Measurements from ENCODE around the gene TMEM183A. TPM values are rescaled to one million over a fixed set of nuclear protein-coding genes. Genes with fewer than 3 reads are reported as not detected.

TMEM183A gene
- total RNA-seq, 1 experiment from 2014 or later = 64.7 TPM

- ATAC-seq (no peak), DNase-seq (ENCODE audit: low read depth, low spot score) (no peak)
- peaks cover 10 to 23% of the 10 kb centered on the region in 2 experiments for H3K4me1 ChIP-seq (ENCODE audit: control insufficient read depth in 1 of 2, insufficient read depth in 2 of 2, low read length in 2 of 2)
- CTCF ChIA-PET = no interaction called here
- POLR2A ChIA-PET = interaction anchor here (0.7 to 1.0 kb wide), 2 partner anchors 9 to 25 kb away, joined by 3 read pairs; no protein-coding TSS in a partner anchor
- H4K20me1 ChIP-seq (ENCODE audit: insufficient read depth) = no peaks in the 10 kb centered on the region
- H3K27ac ChIP-seq (ENCODE audit: low read depth, low read length) = peak overlapping the region; percentile 41; the same call in 1 of the 2 replicates
- H3K4me3 ChIP-seq (replicated peaks in 1 of 2; ENCODE audit: low read depth in 1 of 2, low read length in 2 of 2) = peak overlapping the region; percentile 30 to 93
- no peaks in the 10 kb centered on the region for H3K27me3 ChIP-seq (ENCODE audit: insufficient read depth, low read length)
- no TSS peak for BruUV-seq (replicated peaks)
- H3K79me2 ChIP-seq (ENCODE audit: insufficient read depth, low read length) = peaks cover 5% of the 10 kb centered on the region; the same call in 1 of the 2 replicates
- no peaks in the 10 kb centered on the region for H3K36me3 ChIP-seq (ENCODE audit: control insufficient read depth in 1 of 2, insufficient read depth in 2 of 2, low read length in 2 of 2)
- H3K9ac ChIP-seq (ENCODE audit: low read length) = no peak overlapping the region
- no peak for TF ChIP-seq RAD21 (IDR thresholded peaks at IDR 0.05; ENCODE audit: low read depth)
- no peak for TF ChIP-seq EGR1 (IDR thresholded peaks at IDR 0.05; ENCODE audit: low read depth)
- no peak for TF ChIP-seq ZNF274 (IDR thresholded peaks at IDR 0.05; ENCODE audit: low read depth, low read length)
- TF ChIP-seq REST (IDR thresholded peaks at IDR 0.05; ENCODE audit: low read depth) = no peak
- TF ChIP-seq CEBPB (IDR thresholded peaks at IDR 0.05; ENCODE audit: low read depth) = no peak
- no peak for TF ChIP-seq SP1 (IDR thresholded peaks at IDR 0.05; ENCODE audit: low read depth)
- no peak for TF ChIP-seq YY1 (IDR thresholded peaks at IDR 0.05; ENCODE audit: extremely low read depth, insufficient replicate concordance, low read depth, low read length)
- no peak for TF ChIP-seq CTCF (IDR thresholded peaks at IDR 0.05 in 2 of 3, conservative IDR thresholded peaks at IDR 0.05 in 1 of 3; ENCODE audit: borderline replicate concordance in 1 of 3, insufficient read depth in 1 of 3, low read depth in 2 of 3, low read length in 2 of 3)
- TF ChIP-seq ELF1 (IDR thresholded peaks at IDR 0.05; ENCODE audit: borderline replicate concordance, low read depth) = no peak
- no peak for TF ChIP-seq EZH2 (IDR thresholded peaks at IDR 0.05)
- no peak for TF ChIP-seq SRF (IDR thresholded peaks at IDR 0.05; ENCODE audit: low read depth)
- TF ChIP-seq ATF3 (IDR thresholded peaks at IDR 0.05) = no peak
- TF ChIP-seq MAX (IDR thresholded peaks at IDR 0.05) = no peak
- TF ChIP-seq EZH2phosphoT487 (IDR thresholded peaks at IDR 0.05; ENCODE audit: borderline replicate concordance) = no peak
- TF ChIP-seq TCF7L2 (IDR thresholded peaks at IDR 0.05; ENCODE audit: borderline replicate concordance, extremely low read depth, insufficient read depth, insufficient read length) = no peak
- TF ChIP-seq ZBTB33 (IDR thresholded peaks at IDR 0.05; ENCODE audit: extremely low read depth, insufficient replicate concordance, low read length) = no peak
- TF ChIP-seq FOSL1 (IDR thresholded peaks at IDR 0.05; ENCODE audit: low read depth) = no peak
- no peaks in the 10 kb centered on the region for H3K9me3 ChIP-seq (ENCODE audit: control insufficient read depth in 1 of 2, insufficient read depth in 1 of 2, low read depth in 1 of 2, low read length in 2 of 2)
- H3K4me2 ChIP-seq (ENCODE audit: low read length) = peak overlapping the region; percentile 70
- H3K9me2 ChIP-seq (ENCODE audit: insufficient read depth) = no peaks in the 10 kb centered on the region
- RAD21 ChIA-PET (ENCODE audit: low non-redundant PET in 1 of 2, low total read pairs in 2 of 2, uncharacterized antibody in 2 of 2, unreplicated experiment in 2 of 2) = no interaction called here
- intact Hi-C loops (cut with micrococcal nuclease) = no loop called here
- peak overlapping the region; percentile 73 for H2AFZ ChIP-seq (ENCODE audit: low read depth, low read length, poor library complexity, severe bottlenecking)
Observed at GRCh38 chr1:202967684-202968281, 39.4 kb upstream of the TMEM183A start.
